Omental fat pad (tissue), 4 donors: ENCODE measurements around the gene RALGPS1. TPM values are rescaled to one million over a fixed set of nuclear protein-coding genes. Genes with fewer than 3 reads are reported as not detected.
A peak's percentile ranks its signal among the peaks of the same experiment; 100 is the strongest.

Source experiments
- ATAC-seq: fragments of 150-250 bp; one replicate; pipeline ENCODE4 v1.9.1; 2016; ENCODE audit warnings: mild to moderate bottlenecking, moderate library complexity; ENCODE audit not compliant: low FRiP score
- DNase-seq: peaks from one replicate; pipeline ENCODE4 v3.0.0-alpha.2; 2019; ENCODE audit warnings: low spot score
- CTCF ChIP-seq, 3 donors: fragments of 450-650 bp; IDR thresholded peaks; one replicate each; pipeline ENCODE4 v1.5.1; 2016 to 2017; ENCODE audit warnings: antibody characterized with exemption in 3 of 3, mild to moderate bottlenecking in 3 of 3, moderate library complexity in 2 of 3
- total RNA-seq, 4 donors: library from RNA; depleted of rRNA; stranded (reverse); fragments of >200 nt; gene quantifications; one replicate each; pipeline ENCODE4 v1.1.0, GENCODE V29; 2016

RALGPS1 gene
- total RNA-seq, 4 donors from 2014 or later = 4.0 to 15.3 (median 4.8) TPM

- no peak for ATAC-seq
- no peak for TF ChIP-seq CTCF (IDR thresholded peaks at IDR 0.05)
- DNase-seq = no peak
Measured at GRCh38 chr9:127210851-127211730, 296.5 kb downstream of the RALGPS1 start.

GRCh38 chr9:127211983-127212382 lies 297.4 kb downstream of the RALGPS1 start:
- ATAC-seq (no peak), DNase-seq (no peak)
- TF ChIP-seq CTCF (IDR thresholded peaks at IDR 0.05) = no peak

GRCh38 chr9:127212453-127212852 lies 297.9 kb downstream of the RALGPS1 start:
- no peak for DNase-seq

GRCh38 chr9:127213859-127214258 lies 299.3 kb downstream of the RALGPS1 start:
- TF ChIP-seq CTCF (IDR thresholded peaks at IDR 0.05) = no peak
- no peak for ATAC-seq
- no peak for DNase-seq

More at GRCh38 chr9:127212453-127212852, 297.9 kb downstream of the RALGPS1 start:
- no peak for ATAC-seq
- no peak for TF ChIP-seq CTCF (IDR thresholded peaks at IDR 0.05)

DNA sequence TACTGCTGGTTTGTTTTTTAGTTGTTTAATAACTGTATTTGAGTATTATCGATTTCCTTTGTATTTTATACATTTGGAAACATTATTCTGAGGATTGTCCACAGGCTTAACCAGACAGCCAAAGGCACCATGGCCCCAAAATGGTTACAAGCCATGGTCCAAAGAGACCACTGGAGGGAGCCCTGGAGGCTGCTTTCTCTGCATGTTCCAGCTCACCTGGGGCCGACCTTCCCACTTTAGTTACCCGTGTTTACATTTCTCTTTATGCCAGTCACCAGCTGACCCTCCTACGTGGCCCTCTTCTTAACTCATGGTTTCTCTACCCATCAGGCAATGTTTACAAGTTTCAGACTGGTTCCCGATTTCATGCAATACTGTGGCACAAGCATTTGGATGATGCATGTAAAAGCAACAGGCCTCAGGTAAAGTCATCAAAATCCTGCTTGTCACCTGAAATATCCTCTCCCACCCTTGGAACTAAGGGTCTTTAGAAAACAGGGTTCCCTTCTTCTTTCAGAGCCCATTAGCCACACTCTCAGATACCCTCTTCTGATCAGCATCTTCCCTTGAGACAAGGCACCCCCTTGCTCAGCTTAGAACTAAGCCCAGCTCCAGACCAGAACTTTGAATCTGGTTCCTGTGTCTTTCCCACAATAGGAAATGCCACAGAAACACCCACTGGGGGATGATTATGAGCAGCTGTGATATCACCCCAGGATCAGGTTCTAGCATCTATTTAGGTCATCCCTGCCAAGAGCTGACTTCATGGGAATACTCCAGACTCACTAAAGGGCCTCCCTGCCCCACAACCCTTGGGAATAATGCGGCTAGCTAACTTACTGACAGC lies 300.1 kb downstream of the RALGPS1 start:
- TF ChIP-seq CTCF (IDR thresholded peaks at IDR 0.05) = peak in 1 of 3 donors; percentile 23
- ATAC-seq (peak; percentile 60), DNase-seq (no peak)

DNA sequence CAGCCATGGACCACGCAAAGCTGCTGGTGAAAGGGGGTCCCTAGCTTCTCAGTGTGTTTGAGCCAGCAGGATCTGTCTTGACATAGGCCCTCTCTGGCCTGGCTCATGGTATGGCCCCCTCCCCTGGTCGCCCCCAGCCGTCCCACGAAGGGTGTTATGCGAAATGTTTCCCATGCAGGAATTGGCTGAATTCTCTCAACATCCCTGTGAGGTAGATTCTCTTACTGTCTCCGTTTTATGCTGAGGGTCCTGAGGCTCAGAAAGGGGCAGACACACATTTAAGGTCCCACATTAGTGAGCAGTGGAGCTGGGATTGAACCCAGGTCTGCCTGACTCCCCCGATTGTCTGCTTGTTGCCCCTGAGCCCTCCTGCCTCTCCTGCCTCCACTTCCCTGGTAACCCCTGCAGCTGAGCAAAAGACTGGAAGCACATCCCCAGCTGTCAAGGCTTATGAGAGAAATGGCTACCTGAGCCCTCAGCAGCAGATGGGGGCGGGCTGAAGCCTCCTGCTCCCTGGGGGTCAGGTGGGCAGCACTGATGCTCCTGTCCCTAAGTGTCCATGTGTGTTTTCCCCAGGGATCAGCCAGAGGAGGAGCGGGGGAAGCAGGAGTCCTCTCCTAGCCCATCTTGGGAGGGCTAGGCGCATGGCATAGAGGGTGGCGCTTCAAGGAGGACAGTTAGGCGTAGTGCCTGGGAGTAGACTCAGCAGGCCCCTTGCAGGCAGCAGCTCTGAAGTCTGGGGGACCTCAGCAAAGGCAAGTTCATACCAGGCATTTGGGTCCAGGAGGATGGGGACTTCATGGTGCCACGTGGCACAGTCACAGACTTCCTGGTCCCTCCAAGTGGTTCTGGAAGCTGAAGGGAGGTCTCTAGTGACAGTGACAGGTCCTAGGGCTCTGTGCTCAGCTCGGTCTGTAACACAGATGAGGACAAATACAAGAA lies 301.0 kb downstream of the RALGPS1 start:
- ATAC-seq (no peak), DNase-seq (no peak)
- TF ChIP-seq CTCF (IDR thresholded peaks at IDR 0.05) = no peak
